GM10266 (cell line): Measurements from ENCODE around the gene UHRF1.

ENCODE experiments used
- DNase-seq: peaks from one replicate; pipeline ENCODE4 v3.0.0; 2012; ENCODE audit errors: extremely low spot score
- CTCF ChIP-seq: IDR thresholded peaks from 2 replicates; pipeline ENCODE4 v1.5.1; 2012; ENCODE audit warnings: mild to moderate bottlenecking, low read depth; ENCODE audit not compliant: control insufficient read depth, insufficient read depth; ENCODE audit errors: missing control alignments

The UHRF1 gene

GRCh38 chr19:4967738-4968461 lies 58.6 kb downstream of the UHRF1 start:
- no peak for TF ChIP-seq CTCF
- DNase-seq: no peak

- peak; percentile 100 for DNase-seq
- TF ChIP-seq CTCF: no peak
Observed at GRCh38 chr19:4968462-4969291, 59.4 kb downstream of the UHRF1 start, which contains the start of gene KDM4B. Gene KDM4B, plus strand, starts transcription at chr19:4969113. Its CDS starts 63,778 bp downstream, at chr19:5032891.

- DNase-seq: no peak
- TF ChIP-seq CTCF: no peak
Observed at GRCh38 chr19:4969292-4969771, 60.0 kb downstream of the UHRF1 start.

- DNase-seq: peak; percentile 58
Observed at GRCh38 chr19:4969772-4970531, 60.7 kb downstream of the UHRF1 start.

GRCh38 chr19:4970558-4971423 lies 61.5 kb downstream of the UHRF1 start:
- TF ChIP-seq CTCF: no peak
- no peak for DNase-seq

More at GRCh38 chr19:4969772-4970531, 60.7 kb downstream of the UHRF1 start:
- TF ChIP-seq CTCF: no peak

- TF ChIP-seq CTCF: no peak
- DNase-seq: no peak
Observed at GRCh38 chr19:4971424-4971793, 62.1 kb downstream of the UHRF1 start.
